ENCODE data around the gene CLOCK. TPM values are rescaled to one million over a fixed set of nuclear protein-coding genes. Genes with fewer than 3 reads are reported as not detected.

The CLOCK gene
- total RNA-seq, 1 donor from 2014 or later: 26.6 TPM

DNA sequence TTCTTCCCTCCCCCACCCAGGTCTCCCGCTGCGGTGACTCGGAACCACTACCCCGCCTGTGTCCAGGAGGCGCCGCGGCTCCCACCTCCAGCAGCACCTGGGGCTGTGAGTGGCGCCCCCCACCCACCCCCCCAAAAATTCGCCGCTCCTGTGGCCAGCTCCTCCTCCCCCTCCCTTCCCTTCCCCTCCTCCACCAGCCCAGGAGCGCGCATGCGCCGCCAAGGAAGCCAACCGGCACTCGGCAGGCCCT lies 278 bp downstream of the CLOCK start:
- H3K27me3 ChIP-seq (ENCODE audit: low read depth): no peaks in the 10 kb centered on the region
- no peaks in the 10 kb centered on the region for H3K9me3 ChIP-seq
- intact Hi-C loops (cut with DNase I): no loop called here
- H3K4me3 ChIP-seq: peak overlapping the region; percentile 86
- DNase-seq: no peak
- ATAC-seq: peak; percentile 92 to 93
- no peak for TF ChIP-seq CTCF (IDR thresholded peaks at IDR 0.05)
- H3K4me1 ChIP-seq: peaks cover 20% of the 10 kb centered on the region
- H3K36me3 ChIP-seq: no peaks in the 10 kb centered on the region
- peak overlapping the region; percentile 96 for H3K27ac ChIP-seq

DNA sequence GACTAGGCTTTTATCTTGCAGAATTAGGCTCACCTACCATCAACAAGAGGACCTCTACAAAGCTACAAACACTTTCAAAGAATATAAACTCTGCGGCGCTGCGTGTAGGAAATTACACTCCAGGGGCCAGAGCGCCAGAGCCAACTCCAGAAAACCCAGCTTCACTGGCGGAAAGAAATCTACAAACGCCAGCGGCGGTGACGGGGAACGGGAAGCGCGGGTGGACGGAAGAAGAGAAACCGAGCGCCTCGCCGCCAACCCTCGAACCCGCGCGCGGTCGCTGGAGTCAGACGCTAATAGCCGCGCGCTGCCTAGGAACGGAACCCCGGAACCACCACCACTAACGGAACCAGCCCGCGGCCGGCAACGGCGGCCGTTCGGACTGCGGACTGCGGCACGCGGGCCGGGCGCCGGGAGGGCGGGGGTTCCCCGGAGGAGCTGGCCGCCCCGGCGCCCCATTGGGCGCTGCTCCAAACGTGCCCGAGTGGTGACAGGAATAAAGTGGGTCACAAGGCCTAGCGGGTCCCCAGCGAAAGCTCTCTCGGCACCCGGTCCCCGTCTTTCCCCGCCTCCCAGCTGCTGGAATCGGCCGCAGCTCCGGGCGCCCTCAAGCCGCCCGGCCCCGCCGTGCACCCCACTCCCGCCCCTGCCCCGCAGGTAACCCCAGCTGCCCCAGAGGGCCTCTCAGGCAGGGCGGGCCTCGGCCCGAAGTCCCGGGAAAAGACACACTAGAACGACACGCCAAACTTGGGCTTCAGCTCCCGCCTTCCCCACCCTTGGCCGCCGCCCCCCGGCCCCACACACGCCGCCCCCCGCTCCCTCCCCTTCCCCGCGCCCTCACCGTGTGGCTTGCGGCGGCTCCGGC lies 836 bp downstream of the CLOCK start:
- peak overlapping the region; percentile 86 for H3K4me3 ChIP-seq
- no peaks in the 10 kb centered on the region for H3K36me3 ChIP-seq
- H3K27me3 ChIP-seq (ENCODE audit: low read depth): no peaks in the 10 kb centered on the region
- intact Hi-C loops (cut with DNase I): no loop called here
- DNase-seq: peak; percentile 88
- H3K27ac ChIP-seq: peak overlapping the region; percentile 96
- peaks cover 20% of the 10 kb centered on the region for H3K4me1 ChIP-seq
- peak; percentile 85 to 87 for ATAC-seq
- H3K9me3 ChIP-seq: no peaks in the 10 kb centered on the region
- TF ChIP-seq CTCF (IDR thresholded peaks at IDR 0.05): no peak

DNA sequence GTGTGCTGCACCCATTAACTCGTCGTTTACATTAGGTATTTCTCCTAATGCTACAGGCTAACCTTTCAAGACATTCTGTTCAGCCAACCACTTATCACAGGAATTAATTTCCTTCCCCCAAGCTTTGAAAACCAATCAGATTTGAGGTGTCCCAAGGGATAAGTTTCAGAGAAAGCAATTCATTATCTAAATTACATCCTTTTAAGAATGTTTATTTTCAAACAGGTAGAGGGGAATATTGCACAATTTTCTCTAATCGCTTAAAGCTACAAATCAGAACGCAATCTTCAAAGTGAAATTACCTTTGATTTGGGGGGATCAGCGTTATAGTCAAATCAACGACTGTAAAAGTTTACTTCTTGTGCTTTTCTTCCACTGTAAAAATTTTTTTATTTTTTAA lies 1.6 kb downstream of the CLOCK start:
- DNase-seq: no peak
- peak overlapping the region; percentile 96 for H3K27ac ChIP-seq
- ATAC-seq: no peak
- H3K27me3 ChIP-seq (ENCODE audit: low read depth): no peaks in the 10 kb centered on the region
- no peaks in the 10 kb centered on the region for H3K9me3 ChIP-seq
- TF ChIP-seq CTCF (IDR thresholded peaks at IDR 0.05): no peak
- H3K4me3 ChIP-seq: peak overlapping the region; percentile 86
- intact Hi-C loops (cut with DNase I): no loop called here
- peaks cover 20% of the 10 kb centered on the region for H3K4me1 ChIP-seq
- H3K36me3 ChIP-seq: no peaks in the 10 kb centered on the region

DNA sequence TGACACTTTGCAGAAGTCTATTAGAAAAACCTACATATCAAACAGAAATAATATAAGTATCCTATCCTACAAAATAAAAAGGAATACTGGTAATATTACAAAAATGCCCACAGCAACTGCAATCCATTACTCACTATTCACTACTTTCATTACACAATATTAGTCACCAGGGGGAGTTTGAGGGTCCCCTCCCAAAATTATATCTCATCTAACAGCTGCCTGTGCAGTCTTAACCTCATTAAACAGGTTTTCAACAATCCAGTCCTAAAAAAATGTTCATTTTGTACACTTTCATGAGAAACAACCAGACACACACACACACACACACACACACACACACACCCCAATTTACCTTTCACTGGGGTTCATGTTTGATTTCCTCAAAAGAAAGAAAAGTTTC lies 2.9 kb downstream of the CLOCK start:
- H3K27ac ChIP-seq: no peak overlapping the region
- no peak for TF ChIP-seq CTCF (IDR thresholded peaks at IDR 0.05)
- H3K4me3 ChIP-seq: no peak overlapping the region
- no peaks in the 10 kb centered on the region for H3K27me3 ChIP-seq (ENCODE audit: low read depth)
- H3K4me1 ChIP-seq: peaks cover 20% of the 10 kb centered on the region
- DNase-seq (no peak), ATAC-seq (no peak)
- no peaks in the 10 kb centered on the region for H3K9me3 ChIP-seq
- intact Hi-C loops (cut with DNase I): no loop called here
- no peaks in the 10 kb centered on the region for H3K36me3 ChIP-seq

DNA sequence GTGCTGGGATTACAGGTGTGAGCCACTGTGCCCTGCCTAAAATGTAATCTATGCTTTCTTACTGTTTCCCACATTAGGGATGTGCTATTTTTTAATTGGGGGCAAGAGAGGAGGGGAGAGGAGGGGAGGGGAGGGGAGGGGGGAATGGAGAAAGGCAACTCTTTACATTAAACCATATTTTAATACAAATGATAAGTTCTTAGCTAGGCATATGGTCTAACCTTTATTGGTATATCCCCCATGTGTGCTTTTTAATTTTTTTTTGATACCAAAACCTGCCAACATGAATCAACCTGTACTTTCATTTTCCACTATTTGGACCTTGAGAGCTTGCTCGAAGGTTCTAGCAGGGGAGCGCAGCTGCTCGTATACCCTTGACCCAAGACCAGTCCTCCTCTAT lies 6.4 kb downstream of the CLOCK start:
- DNase-seq: no peak
- Histone ChIP-seq H3K27ac (no peak overlapping the region), H3K27me3 (ENCODE audit: low read depth) (no peaks in the 10 kb centered on the region), H3K4me1 (peaks cover 11% of the 10 kb centered on the region), H3K4me3 (no peak overlapping the region), H3K9me3 (no peaks in the 10 kb centered on the region), H3K36me3 (no peaks in the 10 kb centered on the region)
- no peak for ATAC-seq
- intact Hi-C loops (cut with DNase I): no loop called here
- no peak for TF ChIP-seq CTCF (IDR thresholded peaks at IDR 0.05)
